Left lung (tissue), 10 donors: ENCODE results near the gene GATD1. TPM values are rescaled to one million over a fixed set of nuclear protein-coding genes. Genes with fewer than 3 reads are reported as not detected.

Experiments
- ATAC-seq: fragments of 200-7000 bp; cut with Tn5 transposase; one replicate; pipeline ENCODE4 v1.9.1; 2020; ENCODE audit warnings: moderate library complexity
- DNase-seq, 4 donors: peaks; one replicate each; pipeline ENCODE4 v3.0.0-alpha.2; 2013 to 2020
- H3K27ac ChIP-seq, 2 donors: fragments of 200-600 bp; sonication (generic) in 1 of 2; one replicate each; pipeline versions ENCODE4 v1.5.0 to v1.8.0; 2020 to 2021
- H3K27me3 ChIP-seq, 2 donors: fragments of 200-600 bp; sonication (generic) in 1 of 2; one replicate each; pipeline versions ENCODE4 v1.5.0 to v1.8.0; 2020 to 2021
- H3K36me3 ChIP-seq, 2 donors: fragments of 200-600 bp; sonication (generic) in 1 of 2; one replicate each; pipeline versions ENCODE4 v1.5.0 to v1.8.0; 2020 to 2021
- H3K4me1 ChIP-seq, 2 donors: fragments of 200-600 bp; one replicate each; pipeline ENCODE4 v1.8.0; 2021
- H3K4me3 ChIP-seq, 2 donors: fragments of 200-600 bp; sonication (generic) in 1 of 2; one replicate each; pipeline versions ENCODE4 v1.5.0 to v1.8.0; 2020 to 2021; ENCODE audit warnings: mild to moderate bottlenecking in 1 of 2
- H3K9me3 ChIP-seq, 2 donors: fragments of 200-600 bp; sonication (generic) in 1 of 2; one replicate each; pipeline versions ENCODE4 v1.5.0 to v1.8.0; 2020 to 2021
- CTCF ChIP-seq, 2 donors: fragments of 200-600 bp; sonication (generic) in 1 of 2; IDR thresholded peaks; one replicate each; pipeline versions ENCODE4 v1.5.0 to v1.8.0; 2021; ENCODE audit warnings: antibody characterized with exemption in 2 of 2
- intact Hi-C, 2 donors: fragments of 100-400 bp; cut with DNase I; formaldehyde crosslinking; loops; one replicate each; pipeline versions ENCODE4 v1.11.2 to v1.14.2; 2022
- polyA plus RNA-seq, 6 donors: library from polyadenylated mRNA; unstranded; fragments of 120-200 nt; gene quantifications; one replicate each; pipeline ENCODE4 v1.2.1, GENCODE V29; 2013; ENCODE audit not compliant: insufficient read length in 6 of 6
- total RNA-seq, 2 donors: library from RNA; stranded (reverse); fragmentation: NEBNext Ultra II Directional; extraction: Animal tissue kit (Norgen Biotek cat#: 25700); gene quantifications; one replicate each; pipeline ENCODE4 v1.2.1, GENCODE V29; 2021
- donor health status: DM: no; HTN: yes; CAD: no.
- donor health status: DM: no; HTN: no; CAD: no.

GATD1 gene
- total and polyA plus RNA-seq, 8 donors = 51.7 to 87.1 (median 64.7) TPM

- no peak for DNase-seq
Measured at GRCh38 chr11:771617-772204, 5.6 kb downstream of the GATD1 start.

GRCh38 chr11:770642-771616 is 6.4 kb downstream of the GATD1 start:
- TF ChIP-seq CTCF (IDR thresholded peaks at IDR 0.05) = no peak
- intact Hi-C loops = no loop called here
- Histone ChIP-seq H3K27me3 (no peaks in the 10 kb centered on the region), H3K36me3 (peaks cover 0 to 70% of the 10 kb centered on the region in 2 donors), H3K4me3 (no peak overlapping the region), H3K27ac (no peak overlapping the region), H3K9me3 (no peaks in the 10 kb centered on the region), H3K4me1 (peaks cover 2 to 20% of the 10 kb centered on the region in 2 donors)
- ATAC-seq (no peak), DNase-seq (no peak)

More at GRCh38 chr11:771617-772204, 5.6 kb downstream of the GATD1 start:
- Histone ChIP-seq H3K4me1 (peaks cover 9 to 27% of the 10 kb centered on the region in 2 donors), H3K4me3 (no peak overlapping the region), H3K36me3 (peaks cover 0 to 62% of the 10 kb centered on the region in 2 donors), H3K27me3 (no peaks in the 10 kb centered on the region), H3K9me3 (no peaks in the 10 kb centered on the region), H3K27ac (no peak overlapping the region)
- no peak for TF ChIP-seq CTCF (IDR thresholded peaks at IDR 0.05)
- intact Hi-C loops = no loop called here
- no peak for ATAC-seq

- Histone ChIP-seq H3K27me3 (no peaks in the 10 kb centered on the region), H3K4me3 (no peak overlapping the region), H3K36me3 (peaks cover 0 to 78% of the 10 kb centered on the region in 2 donors), H3K9me3 (no peaks in the 10 kb centered on the region), H3K27ac (no peak overlapping the region), H3K4me1 (peaks cover 0 to 11% of the 10 kb centered on the region in 2 donors)
- DNase-seq = no peak
- intact Hi-C loops = no loop called here
- ATAC-seq = no peak
- no peak for TF ChIP-seq CTCF (IDR thresholded peaks at IDR 0.05)
Measured at GRCh38 chr11:769887-770641, 7.2 kb downstream of the GATD1 start.

- intact Hi-C loops = no loop called here
- H3K4me3 ChIP-seq = no peak overlapping the region
- DNase-seq (no peak), ATAC-seq (no peak)
- H3K36me3 ChIP-seq = peaks cover 0 to 83% of the 10 kb centered on the region in 2 donors
- no peak overlapping the region for H3K27ac ChIP-seq
- no peak for TF ChIP-seq CTCF (IDR thresholded peaks at IDR 0.05)
- H3K27me3 ChIP-seq = no peaks in the 10 kb centered on the region
- H3K9me3 ChIP-seq = no peaks in the 10 kb centered on the region
- peaks cover 0 to 7% of the 10 kb centered on the region in 2 donors for H3K4me1 ChIP-seq
Measured at GRCh38 chr11:767238-767637, 10.0 kb downstream of the GATD1 start.

- intact Hi-C loops = no loop called here
- ATAC-seq = no peak
- no peak for TF ChIP-seq CTCF (IDR thresholded peaks at IDR 0.05)
Measured at GRCh38 chr11:766936-767210, 10.4 kb downstream of the GATD1 start.

More at GRCh38 chr11:766936-767210, 10.4 kb downstream of the GATD1 start:
- Histone ChIP-seq H3K36me3 (peaks cover 0 to 83% of the 10 kb centered on the region in 2 donors), H3K27ac (no peak overlapping the region), H3K27me3 (no peaks in the 10 kb centered on the region), H3K4me1 (peaks cover 0 to 11% of the 10 kb centered on the region in 2 donors), H3K9me3 (no peaks in the 10 kb centered on the region), H3K4me3 (no peak overlapping the region)
- no peak for DNase-seq
